Thyroid gland (tissue), 4 donors: ENCODE data around the gene INHBA.

Experiments used
- POLR2A ChIP-seq, 2 donors: fragments of 450-650 bp; IDR thresholded peaks; one replicate each; pipeline ENCODE4 v1.6.1; 2017; ENCODE audit warnings: antibody characterized with exemption in 2 of 2, mild to moderate bottlenecking in 2 of 2, moderate library complexity in 1 of 2
- TF ChIP-seq, protein P1 (sequence below), 6 experiments: fragments of 200-600 bp in 3 of 6; fragments of 450-650 bp in 3 of 6; sonication (generic) in 3 of 6; IDR thresholded peaks; one replicate each; pipeline ENCODE4 v1.5.1; 2016 to 2019; ENCODE audit warnings: antibody characterized with exemption in 6 of 6, mild to moderate bottlenecking in 2 of 6, inconsistent platforms in 1 of 6, moderate library complexity in 1 of 6

DNA sequence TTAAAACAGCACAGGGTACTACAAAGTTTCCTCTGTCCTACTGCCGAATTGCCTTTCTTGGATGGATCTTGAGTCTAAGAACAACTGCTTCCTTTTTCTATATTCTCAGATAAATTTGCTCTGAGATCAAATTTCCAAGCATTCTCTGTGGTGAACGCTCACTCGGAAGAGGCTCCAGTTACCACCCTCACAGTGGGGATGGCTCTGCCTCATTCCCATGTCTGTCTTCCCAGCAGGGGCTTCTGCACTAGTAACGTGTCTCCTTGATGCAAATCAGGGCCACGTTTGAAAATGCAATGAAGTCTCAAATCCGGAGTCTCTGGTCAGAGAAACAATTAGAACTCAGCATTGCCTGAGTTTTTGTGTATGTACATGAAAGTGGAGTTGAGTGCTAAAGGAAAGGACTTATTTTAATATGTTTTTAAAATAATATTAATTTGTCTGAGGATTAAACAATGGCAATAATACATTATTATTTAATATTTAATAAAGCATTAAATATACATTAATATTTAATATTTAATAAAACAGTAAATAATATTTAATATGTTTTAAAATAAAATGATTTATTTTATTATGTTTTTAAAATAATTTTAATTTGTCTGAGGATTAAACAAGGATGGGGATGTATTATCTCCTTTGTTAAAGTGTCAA lies 61.8 kb downstream of the INHBA start:
- TF ChIP-seq, protein P1, sequence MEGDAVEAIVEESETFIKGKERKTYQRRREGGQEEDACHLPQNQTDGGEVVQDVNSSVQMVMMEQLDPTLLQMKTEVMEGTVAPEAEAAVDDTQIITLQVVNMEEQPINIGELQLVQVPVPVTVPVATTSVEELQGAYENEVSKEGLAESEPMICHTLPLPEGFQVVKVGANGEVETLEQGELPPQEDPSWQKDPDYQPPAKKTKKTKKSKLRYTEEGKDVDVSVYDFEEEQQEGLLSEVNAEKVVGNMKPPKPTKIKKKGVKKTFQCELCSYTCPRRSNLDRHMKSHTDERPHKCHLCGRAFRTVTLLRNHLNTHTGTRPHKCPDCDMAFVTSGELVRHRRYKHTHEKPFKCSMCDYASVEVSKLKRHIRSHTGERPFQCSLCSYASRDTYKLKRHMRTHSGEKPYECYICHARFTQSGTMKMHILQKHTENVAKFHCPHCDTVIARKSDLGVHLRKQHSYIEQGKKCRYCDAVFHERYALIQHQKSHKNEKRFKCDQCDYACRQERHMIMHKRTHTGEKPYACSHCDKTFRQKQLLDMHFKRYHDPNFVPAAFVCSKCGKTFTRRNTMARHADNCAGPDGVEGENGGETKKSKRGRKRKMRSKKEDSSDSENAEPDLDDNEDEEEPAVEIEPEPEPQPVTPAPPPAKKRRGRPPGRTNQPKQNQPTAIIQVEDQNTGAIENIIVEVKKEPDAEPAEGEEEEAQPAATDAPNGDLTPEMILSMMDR (IDR thresholded peaks at IDR 0.05): no peak
- TF ChIP-seq POLR2A (IDR thresholded peaks at IDR 0.05): no peak
